ENCODE data around the gene RUBCNL. TPM values are rescaled to one million over a fixed set of nuclear protein-coding genes. Genes with fewer than 3 reads are reported as not detected.
A peak's percentile ranks its signal among the peaks of the same experiment; 100 is the strongest.

RUBCNL gene
- total RNA-seq, 4 donors from 2014 or later = 0.42 to 0.78 TPM; not detected in 2

GRCh38 chr13:46389457-46390451 lies 2.7 kb upstream of the RUBCNL start:
- intact Hi-C loops (cut with DNase I; ENCODE audit: low total_unique reads) (no loop called here), in situ Hi-C loops (cut with MboI; ENCODE audit: low sequenced_read_pairs in 4 of 4) (no loop called here)
- TF ChIP-seq CTCF (IDR thresholded peaks at IDR 0.05 in 4 of 5, conservative IDR thresholded peaks at IDR 0.05 in 1 of 5) = no peak
- TF ChIP-seq POLR2A (IDR thresholded peaks at IDR 0.05) = no peak
- Histone ChIP-seq H3K27me3 (peaks cover 0 to 17% (median 15%) of the 10 kb centered on the region in 3 donors), H3K4me3 (no peak overlapping the region), H3K36me3 (no peaks in the 10 kb centered on the region), H3K27ac (no peak overlapping the region), H3K9me3 (no peaks in the 10 kb centered on the region), H3K4me1 (no peaks in the 10 kb centered on the region)
- DNase-seq (no peak), ATAC-seq (no peak)

GRCh38 chr13:46388846-46389245 lies 1.8 kb upstream of the RUBCNL start:
- in situ Hi-C loops (cut with MboI; ENCODE audit: low sequenced_read_pairs in 4 of 4) = no loop called here
- no peaks in the 10 kb centered on the region for H3K36me3 ChIP-seq
- intact Hi-C loops (cut with DNase I; ENCODE audit: low total_unique reads) = no loop called here
- ATAC-seq = no peak
- DNase-seq = no peak
- H3K4me3 ChIP-seq = no peak overlapping the region
- H3K27ac ChIP-seq = no peak overlapping the region
- TF ChIP-seq CTCF (IDR thresholded peaks at IDR 0.05 in 4 of 5, conservative IDR thresholded peaks at IDR 0.05 in 1 of 5) = no peak
- no peak for TF ChIP-seq POLR2A (IDR thresholded peaks at IDR 0.05)
- no peaks in the 10 kb centered on the region for H3K4me1 ChIP-seq
- H3K9me3 ChIP-seq = no peaks in the 10 kb centered on the region
- peaks cover 0 to 21% (median 15%) of the 10 kb centered on the region in 3 donors for H3K27me3 ChIP-seq

GRCh38 chr13:46388308-46388707 lies 1.3 kb upstream of the RUBCNL start:
- ATAC-seq (no peak), DNase-seq (no peak)
- in situ Hi-C loops (cut with MboI; ENCODE audit: low sequenced_read_pairs in 4 of 4) = no loop called here
- intact Hi-C loops (cut with DNase I; ENCODE audit: low total_unique reads) = no loop called here
- H3K4me3 ChIP-seq = no peak overlapping the region
- no peak overlapping the region for H3K27ac ChIP-seq
- no peaks in the 10 kb centered on the region for H3K9me3 ChIP-seq
- TF ChIP-seq CTCF (IDR thresholded peaks at IDR 0.05 in 4 of 5, conservative IDR thresholded peaks at IDR 0.05 in 1 of 5) = no peak
- TF ChIP-seq POLR2A (IDR thresholded peaks at IDR 0.05) = no peak
- H3K36me3 ChIP-seq = no peaks in the 10 kb centered on the region
- H3K4me1 ChIP-seq = no peaks in the 10 kb centered on the region
- peaks cover 0 to 21% (median 15%) of the 10 kb centered on the region in 3 donors for H3K27me3 ChIP-seq

GRCh38 chr13:46386392-46387063 lies 524 bp downstream of the RUBCNL start:
- ATAC-seq (peak in 1 of 2 donors; percentile 25), DNase-seq (no peak)
- in situ Hi-C loops (cut with MboI; ENCODE audit: low sequenced_read_pairs in 4 of 4) (no loop called here), intact Hi-C loops (cut with DNase I; ENCODE audit: low total_unique reads) (no loop called here)
- peaks cover 0 to 21% (median 15%) of the 10 kb centered on the region in 3 donors for H3K27me3 ChIP-seq
- no peaks in the 10 kb centered on the region for H3K36me3 ChIP-seq
- H3K4me1 ChIP-seq = no peaks in the 10 kb centered on the region
- TF ChIP-seq POLR2A (IDR thresholded peaks at IDR 0.05) = no peak
- no peak for TF ChIP-seq CTCF (IDR thresholded peaks at IDR 0.05 in 4 of 5, conservative IDR thresholded peaks at IDR 0.05 in 1 of 5)
- no peak overlapping the region for H3K27ac ChIP-seq
- H3K9me3 ChIP-seq = no peaks in the 10 kb centered on the region
- H3K4me3 ChIP-seq = peak overlapping the region; percentile 32 to 45 (median 34)

All from gastrocnemius medialis (tissue), 4 donors.